ENCODE data around the gene MAP3K20.

Gene MAP3K20

GRCh38 chr2:173090973-173091660, 15.5 kb downstream of the MAP3K20 start:
- TF ChIP-seq FOXP2 (optimal IDR thresholded peaks at IDR 0.05; ENCODE audit: borderline replicate concordance, extremely low read depth, extremely low read length, insufficient read depth) (no peak), TAF1 (IDR thresholded peaks at IDR 0.05; ENCODE audit: borderline replicate concordance, insufficient read depth, low read length) (no peak), REST (IDR thresholded peaks at IDR 0.05; ENCODE audit: insufficient read depth in 1 of 2, low read depth in 2 of 2, low read length in 2 of 2) (no peak), POLR2AphosphoS5 (IDR thresholded peaks at IDR 0.05; ENCODE audit: low read depth, low read length) (no peak), SIN3A (IDR thresholded peaks at IDR 0.05; ENCODE audit: borderline replicate concordance, insufficient read depth, low read length) (no peak)

- TF ChIP-seq SIN3A (IDR thresholded peaks at IDR 0.05; ENCODE audit: borderline replicate concordance, insufficient read depth, low read length) (no peak), TAF1 (IDR thresholded peaks at IDR 0.05; ENCODE audit: borderline replicate concordance, insufficient read depth, low read length) (no peak)
These were observed 16.3 kb downstream of the MAP3K20 start for GRCh38 chr2:173091910-173092309.

GRCh38 chr2:173092844-173093402, 17.3 kb downstream of the MAP3K20 start:
- no peak for TF ChIP-seq SIN3A (IDR thresholded peaks at IDR 0.05; ENCODE audit: borderline replicate concordance, insufficient read depth, low read length)
- TF ChIP-seq FOXP2 (optimal IDR thresholded peaks at IDR 0.05; ENCODE audit: borderline replicate concordance, extremely low read depth, extremely low read length, insufficient read depth): no peak
- TF ChIP-seq TAF1 (IDR thresholded peaks at IDR 0.05; ENCODE audit: borderline replicate concordance, insufficient read depth, low read length): no peak
- TF ChIP-seq POLR2AphosphoS5 (IDR thresholded peaks at IDR 0.05; ENCODE audit: low read depth, low read length): no peak
- TF ChIP-seq REST (IDR thresholded peaks at IDR 0.05; ENCODE audit: insufficient read depth in 1 of 2, low read depth in 2 of 2, low read length in 2 of 2): no peak

GRCh38 chr2:173094731-173095130, 19.1 kb downstream of the MAP3K20 start:
- TF ChIP-seq REST (IDR thresholded peaks at IDR 0.05; ENCODE audit: insufficient read depth in 1 of 2, low read depth in 2 of 2, low read length in 2 of 2): no peak
- TF ChIP-seq SIN3A (IDR thresholded peaks at IDR 0.05; ENCODE audit: borderline replicate concordance, insufficient read depth, low read length): no peak
- no peak for TF ChIP-seq POLR2AphosphoS5 (IDR thresholded peaks at IDR 0.05; ENCODE audit: low read depth, low read length)
- TF ChIP-seq TAF1 (IDR thresholded peaks at IDR 0.05; ENCODE audit: borderline replicate concordance, insufficient read depth, low read length): no peak
- no peak for TF ChIP-seq FOXP2 (optimal IDR thresholded peaks at IDR 0.05; ENCODE audit: borderline replicate concordance, extremely low read depth, extremely low read length, insufficient read depth)

GRCh38 chr2:173095356-173095755, 19.7 kb downstream of the MAP3K20 start:
- TF ChIP-seq POLR2AphosphoS5 (IDR thresholded peaks at IDR 0.05; ENCODE audit: low read depth, low read length) (no peak), TAF1 (IDR thresholded peaks at IDR 0.05; ENCODE audit: borderline replicate concordance, insufficient read depth, low read length) (no peak), SIN3A (IDR thresholded peaks at IDR 0.05; ENCODE audit: borderline replicate concordance, insufficient read depth, low read length) (no peak)

GRCh38 chr2:173099271-173099670, 23.6 kb downstream of the MAP3K20 start:
- no peak for TF ChIP-seq TAF1 (IDR thresholded peaks at IDR 0.05; ENCODE audit: borderline replicate concordance, insufficient read depth, low read length)
- no peak for TF ChIP-seq SIN3A (IDR thresholded peaks at IDR 0.05; ENCODE audit: borderline replicate concordance, insufficient read depth, low read length)
- no peak for TF ChIP-seq REST (IDR thresholded peaks at IDR 0.05; ENCODE audit: insufficient read depth in 1 of 2, low read depth in 2 of 2, low read length in 2 of 2)
- no peak for TF ChIP-seq POLR2AphosphoS5 (IDR thresholded peaks at IDR 0.05; ENCODE audit: low read depth, low read length)
- no peak for TF ChIP-seq FOXP2 (optimal IDR thresholded peaks at IDR 0.05; ENCODE audit: borderline replicate concordance, extremely low read depth, extremely low read length, insufficient read depth)

Data from PFSK-1 (cell line).